Measurements from ENCODE around the gene MOB2.

The MOB2 gene

GRCh38 chr11:1480555-1481482, 5.8 kb downstream of the MOB2 start:
- no peaks in the 10 kb centered on the region for H3K27me3 ChIP-seq (ENCODE audit: low read depth, low read length)
- no peak for TF ChIP-seq EZH2phosphoT487 (IDR thresholded peaks at IDR 0.05; ENCODE audit: low read depth)
- TF ChIP-seq CTCF (IDR thresholded peaks at IDR 0.05; ENCODE audit: low read depth, low read length): no peak
- no peak overlapping the region for H3K4me3 ChIP-seq (ENCODE audit: low read length)
- H3K4me1 ChIP-seq (ENCODE audit: low read length): no peaks in the 10 kb centered on the region
- peaks cover 25% of the 10 kb centered on the region for H4K20me1 ChIP-seq (ENCODE audit: insufficient read depth, low read length)
- H3K9ac ChIP-seq (ENCODE audit: low read length): no peak overlapping the region
- no peaks in the 10 kb centered on the region for H3K36me3 ChIP-seq (replicated peaks; ENCODE audit: low read depth, low read length)
- no peak overlapping the region for H3K4me2 ChIP-seq (ENCODE audit: low read length)
- no peak overlapping the region for H2AFZ ChIP-seq (ENCODE audit: low read depth, low read length)
- no peaks in the 10 kb centered on the region for H3K79me2 ChIP-seq (ENCODE audit: low read length)
- no peaks in the 10 kb centered on the region for H3K9me3 ChIP-seq (ENCODE audit: insufficient read depth, low read length)
- H3K27ac ChIP-seq (ENCODE audit: low read length): no peak overlapping the region

- H4K20me1 ChIP-seq (ENCODE audit: insufficient read depth, low read length): peaks cover 18% of the 10 kb centered on the region
- H3K27me3 ChIP-seq (ENCODE audit: low read depth, low read length): no peaks in the 10 kb centered on the region
- no peaks in the 10 kb centered on the region for H3K9me3 ChIP-seq (ENCODE audit: insufficient read depth, low read length)
- H3K4me3 ChIP-seq (ENCODE audit: low read length): no peak overlapping the region
- no peak overlapping the region for H2AFZ ChIP-seq (ENCODE audit: low read depth, low read length)
- TF ChIP-seq CTCF (IDR thresholded peaks at IDR 0.05; ENCODE audit: low read depth, low read length): no peak
- TF ChIP-seq EZH2phosphoT487 (IDR thresholded peaks at IDR 0.05; ENCODE audit: low read depth): no peak
- no peak overlapping the region for H3K27ac ChIP-seq (ENCODE audit: low read length)
- H3K9ac ChIP-seq (ENCODE audit: low read length): no peak overlapping the region
- H3K36me3 ChIP-seq (replicated peaks; ENCODE audit: low read depth, low read length): no peaks in the 10 kb centered on the region
- H3K4me2 ChIP-seq (ENCODE audit: low read length): no peak overlapping the region
- H3K79me2 ChIP-seq (ENCODE audit: low read length): no peaks in the 10 kb centered on the region
- no peaks in the 10 kb centered on the region for H3K4me1 ChIP-seq (ENCODE audit: low read length)
Observed at GRCh38 chr11:1480191-1480554, 6.4 kb downstream of the MOB2 start.

- Histone ChIP-seq H2AFZ (ENCODE audit: low read depth, low read length) (no peak overlapping the region), H3K9me3 (ENCODE audit: insufficient read depth, low read length) (no peaks in the 10 kb centered on the region), H3K27ac (ENCODE audit: low read length) (no peak overlapping the region), H3K4me3 (ENCODE audit: low read length) (no peak overlapping the region), H3K79me2 (ENCODE audit: low read length) (no peaks in the 10 kb centered on the region), H3K36me3 (replicated peaks; ENCODE audit: low read depth, low read length) (no peaks in the 10 kb centered on the region), H3K9ac (ENCODE audit: low read length) (no peak overlapping the region), H4K20me1 (ENCODE audit: insufficient read depth, low read length) (peaks cover 14% of the 10 kb centered on the region), H3K27me3 (ENCODE audit: low read depth, low read length) (no peaks in the 10 kb centered on the region), H3K4me1 (ENCODE audit: low read length) (no peaks in the 10 kb centered on the region), H3K4me2 (ENCODE audit: low read length) (no peak overlapping the region)
- TF ChIP-seq CTCF (IDR thresholded peaks at IDR 0.05; ENCODE audit: low read depth, low read length) (no peak), EZH2phosphoT487 (IDR thresholded peaks at IDR 0.05; ENCODE audit: low read depth) (no peak)
Observed at GRCh38 chr11:1479678-1480118, 6.9 kb downstream of the MOB2 start.

GRCh38 chr11:1479006-1479677, 7.4 kb downstream of the MOB2 start:
- no peaks in the 10 kb centered on the region for H3K9me3 ChIP-seq (ENCODE audit: insufficient read depth, low read length)
- H3K4me1 ChIP-seq (ENCODE audit: low read length): no peaks in the 10 kb centered on the region
- H3K9ac ChIP-seq (ENCODE audit: low read length): no peak overlapping the region
- H3K27me3 ChIP-seq (ENCODE audit: low read depth, low read length): no peaks in the 10 kb centered on the region
- no peaks in the 10 kb centered on the region for H3K79me2 ChIP-seq (ENCODE audit: low read length)
- H3K27ac ChIP-seq (ENCODE audit: low read length): no peak overlapping the region
- H3K4me3 ChIP-seq (ENCODE audit: low read length): no peak overlapping the region
- no peak overlapping the region for H3K4me2 ChIP-seq (ENCODE audit: low read length)
- no peaks in the 10 kb centered on the region for H3K36me3 ChIP-seq (replicated peaks; ENCODE audit: low read depth, low read length)
- H4K20me1 ChIP-seq (ENCODE audit: insufficient read depth, low read length): peaks cover 8% of the 10 kb centered on the region
- H2AFZ ChIP-seq (ENCODE audit: low read depth, low read length): no peak overlapping the region
- TF ChIP-seq CTCF (IDR thresholded peaks at IDR 0.05; ENCODE audit: low read depth, low read length) (no peak), EZH2phosphoT487 (IDR thresholded peaks at IDR 0.05; ENCODE audit: low read depth) (no peak)

Measured in OCI-LY3 (cell line).